ENCODE measurements around the gene CERK. TPM values are rescaled to one million over a fixed set of nuclear protein-coding genes. Genes with fewer than 3 reads are reported as not detected.

Gene CERK
- total RNA-seq, 1 donor from 2014 or later, result 87.2 TPM

DNA sequence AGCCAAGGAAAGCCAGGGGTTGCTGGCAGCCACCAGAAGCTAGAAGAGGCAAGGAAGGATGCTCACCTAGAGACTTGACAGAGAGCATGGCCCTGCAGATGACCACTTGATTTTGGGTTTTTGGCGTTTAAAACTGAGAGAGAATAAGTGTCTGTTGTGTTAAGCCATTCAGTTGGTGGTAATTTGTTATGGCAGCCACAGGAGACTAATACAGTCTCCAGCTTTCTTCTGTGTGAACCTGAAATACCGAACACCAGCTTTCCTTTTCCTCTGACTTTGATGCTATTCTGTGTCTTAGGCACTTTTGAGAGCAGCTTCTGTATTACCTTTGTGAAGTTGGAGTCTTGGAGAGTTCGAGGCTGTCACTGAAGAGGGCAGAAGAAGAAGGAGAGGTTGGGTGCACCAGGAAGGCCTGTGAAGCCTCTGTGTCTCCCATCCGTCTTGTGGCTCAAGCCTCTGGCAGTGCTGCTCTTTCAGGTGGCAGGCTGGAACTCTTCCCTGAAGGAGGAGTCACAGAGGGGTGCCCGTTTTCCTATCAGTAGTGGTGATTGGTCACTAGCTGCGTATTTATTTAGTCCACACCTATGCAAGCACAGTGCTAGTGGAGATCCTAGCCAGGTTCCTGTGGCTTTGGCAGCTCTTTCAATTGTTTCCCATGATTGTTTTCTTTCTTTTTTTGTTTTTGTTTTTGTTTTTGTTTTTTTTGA, 26.9 kb upstream of the CERK start:
- DNase-seq (ENCODE audit: extremely low read depth, low read depth, low spot score), result no peak

DNA sequence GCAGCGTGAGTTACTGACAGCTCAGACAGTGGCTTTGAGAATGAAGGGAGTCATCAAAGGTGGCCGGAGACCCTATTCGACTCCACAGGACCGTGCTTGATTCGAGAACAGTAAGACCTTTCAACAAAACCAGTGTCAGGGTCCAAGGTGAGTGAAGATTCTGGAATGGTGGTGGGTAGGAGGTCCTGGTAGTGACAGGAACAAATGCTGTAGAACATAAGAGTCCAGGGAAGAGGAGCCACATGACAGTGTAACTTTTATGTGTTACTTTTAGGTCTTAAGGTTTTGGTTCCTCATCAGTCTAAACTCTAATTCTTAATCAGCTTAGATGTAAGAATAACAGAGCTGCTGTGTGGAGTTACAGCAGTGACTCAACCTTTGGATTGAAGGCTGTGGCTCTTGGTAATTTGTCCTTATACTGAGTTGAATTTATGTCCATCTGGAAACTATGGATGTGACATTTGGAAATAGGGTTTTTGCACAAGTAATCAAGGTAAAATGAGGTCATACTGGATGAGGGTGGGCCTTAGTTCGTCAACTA, 26.2 kb upstream of the CERK start:
- DNase-seq (ENCODE audit: extremely low read depth, low read depth, low spot score), result no peak

DNA sequence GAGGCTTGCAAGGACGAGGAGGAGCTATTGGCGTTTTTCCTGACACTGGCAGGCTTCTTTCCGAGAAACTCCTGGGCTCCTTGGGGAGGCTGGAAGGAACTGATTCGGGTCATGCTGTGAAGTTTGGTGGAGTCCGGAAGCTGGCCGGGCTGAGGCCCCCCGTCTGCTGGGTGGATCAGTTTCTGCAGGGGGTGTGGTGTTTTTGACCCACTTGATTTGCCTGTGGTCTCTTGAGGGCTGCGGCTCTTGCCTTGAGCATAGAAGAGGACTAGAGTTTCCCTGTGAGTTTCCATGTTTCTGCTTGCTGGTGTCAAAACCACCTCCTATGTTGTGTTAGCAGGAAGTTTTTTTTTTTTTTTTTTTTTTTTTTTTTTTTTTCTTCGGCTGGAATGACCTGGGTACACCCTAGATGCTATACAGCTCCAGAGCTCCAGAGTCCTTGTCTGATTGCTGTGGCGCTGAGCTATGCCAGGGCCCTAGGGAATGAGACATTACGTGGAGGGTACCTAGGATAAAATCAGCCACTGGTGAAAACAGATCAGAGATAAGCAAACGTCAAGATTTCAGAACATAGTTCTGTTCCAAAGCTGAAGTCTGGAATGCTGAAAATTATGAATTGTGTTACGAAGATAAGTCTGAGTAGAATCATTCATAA, 25.1 kb upstream of the CERK start:
- DNase-seq (ENCODE audit: extremely low read depth, low read depth, low spot score), result no peak

DNA sequence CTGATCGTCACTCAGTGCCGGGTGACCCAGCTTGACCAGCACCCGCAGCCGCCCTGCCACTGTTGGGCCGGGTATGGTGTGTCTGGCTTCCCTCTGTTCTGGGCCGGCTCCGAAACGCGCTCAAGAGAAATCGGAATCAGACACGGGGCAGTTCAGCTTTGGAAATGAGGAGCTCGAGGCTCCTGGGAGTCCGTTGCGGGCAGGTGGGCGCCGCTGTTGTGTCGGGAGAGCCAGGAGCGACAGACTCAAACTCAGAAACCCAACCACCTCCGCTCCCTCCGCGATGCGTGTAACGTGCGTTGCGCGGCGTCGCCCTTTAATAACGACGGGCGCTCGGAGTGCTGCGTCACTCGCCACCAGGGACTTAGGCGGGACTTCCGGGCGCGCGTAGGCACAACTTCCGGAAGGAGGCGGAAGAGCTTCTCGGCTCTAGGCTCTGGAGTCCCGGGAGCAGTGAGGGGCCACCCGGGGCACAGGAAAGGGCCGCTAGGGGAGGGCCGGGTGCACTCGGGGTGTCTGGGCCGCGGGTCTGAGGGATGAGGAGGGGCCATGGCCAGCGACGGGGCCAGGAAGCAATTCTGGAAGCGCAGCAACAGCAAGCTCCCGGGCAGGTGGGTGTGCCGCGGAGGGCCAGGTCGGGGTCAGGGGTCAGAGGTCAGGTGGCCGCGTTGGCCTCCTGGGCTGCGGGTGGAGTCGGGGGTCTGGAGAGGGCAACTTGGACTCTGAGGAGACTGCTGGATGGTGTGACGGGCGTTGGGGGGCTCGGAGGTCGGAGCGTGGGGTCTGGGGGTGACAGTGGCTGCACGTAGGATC, 24.4 kb upstream of the CERK start, which contains the start of gene TBC1D22A:
Gene TBC1D22A, plus strand, starts transcription at position 413 of the 813 bp plus-strand sequence. Its CDS starts 137 bp downstream, at position 550.
- DNase-seq (ENCODE audit: extremely low read depth, low read depth, low spot score), result peak; percentile 68

DNA sequence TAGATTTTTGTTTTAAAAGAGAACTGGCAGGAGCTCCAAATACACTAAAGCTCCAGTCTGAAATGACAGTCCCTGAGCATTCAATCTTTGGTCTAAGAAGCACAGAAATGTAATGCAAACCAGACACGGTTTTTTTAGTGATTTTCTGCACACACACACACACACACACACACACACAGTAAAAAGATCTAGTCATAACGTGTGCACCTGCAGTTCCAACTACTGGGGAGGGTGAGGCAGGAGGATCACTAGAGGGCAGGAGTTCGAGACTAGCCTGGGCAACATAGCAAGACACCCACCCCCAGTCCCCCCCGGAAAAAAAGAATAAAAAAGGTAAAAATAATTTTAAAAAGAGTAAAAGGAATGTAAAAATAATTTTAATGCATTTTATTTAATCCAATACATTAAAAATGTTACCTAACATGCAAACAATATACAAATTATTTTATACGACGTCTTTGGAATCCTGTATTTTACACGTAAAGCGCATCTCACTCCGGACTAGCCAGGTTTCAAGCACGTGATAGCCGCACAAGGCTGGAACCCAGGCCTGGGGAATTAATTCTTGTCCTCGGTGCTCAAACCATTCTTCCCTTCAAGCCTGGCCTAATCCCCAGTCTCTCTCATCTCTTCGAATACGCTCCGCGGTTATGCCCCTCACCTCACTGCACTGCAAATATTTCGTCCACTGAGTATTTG, 23.6 kb upstream of the CERK start:
- no peak for DNase-seq (ENCODE audit: extremely low read depth, low read depth, low spot score)

DNA sequence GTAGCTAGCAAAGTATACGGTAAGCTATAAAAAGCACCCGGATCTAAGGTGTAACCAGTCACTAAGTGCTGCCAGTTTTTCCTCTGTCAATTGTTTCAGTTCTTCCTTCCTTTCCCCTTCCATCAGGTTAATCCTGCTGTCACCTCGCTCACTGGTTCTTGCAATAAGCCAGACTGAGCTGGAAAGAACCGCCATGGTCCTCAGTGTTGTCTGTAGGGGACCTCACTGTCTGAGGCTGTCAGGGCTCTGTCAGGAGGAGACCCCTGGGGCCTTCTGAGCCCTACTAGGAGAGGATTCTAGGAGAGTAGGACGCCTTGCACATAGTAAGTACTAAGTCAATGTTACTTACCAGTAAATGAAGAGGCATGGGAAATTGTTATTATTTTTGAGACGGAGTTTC, 23.0 kb upstream of the CERK start:
- DNase-seq (ENCODE audit: extremely low read depth, low read depth, low spot score), result no peak

DNA sequence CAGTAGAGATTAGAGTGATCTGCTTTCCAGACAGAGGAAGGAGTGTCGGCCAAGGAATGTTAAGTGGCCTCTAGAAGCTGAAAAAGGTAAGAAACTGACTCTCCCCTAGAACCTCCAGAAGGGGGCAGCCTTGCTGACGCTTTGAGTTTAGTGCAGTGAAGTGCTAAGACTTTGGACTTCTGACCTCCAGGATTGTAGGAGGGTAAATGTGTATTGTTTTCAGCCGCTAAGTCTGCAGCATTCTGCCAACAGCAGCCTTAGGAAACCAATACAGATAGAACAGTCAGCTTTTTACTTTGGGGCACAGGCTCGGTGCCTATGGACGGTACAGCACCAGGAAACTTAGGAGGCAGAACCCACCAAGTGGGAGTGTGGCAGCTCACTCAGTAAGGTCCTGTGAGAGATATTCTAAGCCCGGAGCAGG, 20.8 kb upstream of the CERK start:
- DNase-seq (ENCODE audit: extremely low read depth, low read depth, low spot score), result no peak

DNA sequence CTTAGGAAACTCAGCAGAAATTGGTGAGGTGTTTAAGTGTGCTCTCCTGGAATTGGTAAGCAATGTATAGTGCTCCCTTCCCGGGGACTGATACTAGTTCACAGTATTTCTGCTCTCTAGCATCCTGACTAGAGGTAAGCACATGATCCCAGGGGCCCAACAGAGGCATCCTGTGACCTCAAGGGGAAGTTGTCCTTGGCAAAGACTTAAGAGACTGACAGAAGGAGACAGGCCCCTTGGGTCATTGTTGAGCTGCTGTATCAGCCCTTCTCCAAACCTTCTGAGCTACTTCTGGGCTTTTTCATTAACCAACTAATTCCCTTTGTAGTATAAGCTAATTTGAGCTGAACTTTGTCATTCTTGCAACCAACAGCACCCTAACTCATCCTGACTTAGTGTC, 20.1 kb upstream of the CERK start:
- DNase-seq (ENCODE audit: extremely low read depth, low read depth, low spot score), result no peak

DNA sequence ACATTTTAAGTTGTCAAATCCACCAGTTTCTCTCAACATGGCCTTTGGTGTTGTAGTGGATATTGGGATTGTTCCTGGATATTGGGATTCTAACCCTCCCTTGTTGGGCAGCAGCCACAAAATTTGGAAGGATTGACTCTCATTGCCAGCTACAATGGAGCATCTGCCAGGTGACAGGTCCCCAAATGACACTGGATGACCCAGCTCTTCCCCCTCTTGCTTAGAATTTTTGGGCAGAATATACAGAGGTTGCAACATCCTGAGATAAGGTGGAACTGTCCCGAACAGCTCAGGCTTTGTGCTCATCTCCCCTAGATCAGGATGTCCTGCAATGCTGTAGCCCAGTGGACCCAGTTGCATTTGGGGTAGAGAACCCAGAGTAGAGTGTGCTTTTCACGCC, 19.1 kb upstream of the CERK start:
- DNase-seq (ENCODE audit: extremely low read depth, low read depth, low spot score), result no peak

DNA sequence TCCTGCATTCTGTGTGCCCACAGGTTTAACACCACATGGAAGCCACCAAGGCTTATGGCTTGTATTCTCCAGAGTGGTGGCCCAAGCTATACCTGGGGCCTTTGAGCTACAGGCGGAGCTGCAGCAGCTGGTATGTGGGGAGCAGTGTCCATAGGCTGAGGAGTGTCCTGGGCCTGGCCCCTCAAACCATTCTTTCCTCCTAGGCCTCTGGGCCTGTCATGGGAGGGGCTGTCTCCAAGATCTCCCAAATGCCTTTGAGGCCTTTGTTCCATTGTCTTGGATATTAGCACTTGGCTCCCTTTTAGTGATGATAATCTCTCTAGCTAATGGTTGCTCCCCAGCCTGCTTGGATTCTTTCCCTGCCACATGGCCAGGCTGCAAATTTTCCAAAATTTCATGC, 18.0 kb upstream of the CERK start:
- DNase-seq (ENCODE audit: extremely low read depth, low read depth, low spot score), result no peak

DNA sequence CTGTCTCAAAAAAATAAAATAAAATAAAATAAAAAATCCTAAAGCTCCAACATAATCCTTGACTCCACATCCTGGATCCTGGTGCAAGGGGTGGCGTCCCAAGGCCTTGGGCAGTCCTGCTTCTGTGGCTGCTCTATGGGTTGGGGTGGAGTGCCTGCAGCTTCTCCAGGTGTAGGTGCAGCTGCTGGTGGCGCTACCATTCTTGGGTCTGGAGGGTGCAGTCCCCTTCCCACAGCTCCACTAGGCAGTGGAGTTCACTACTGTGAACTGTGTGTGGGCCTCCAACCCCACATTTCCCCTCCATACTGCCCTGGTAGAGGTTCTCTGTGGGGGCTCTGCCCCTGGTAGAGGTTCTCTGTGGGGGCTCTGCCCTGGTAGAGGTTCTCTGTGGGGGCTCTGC, 17.5 kb upstream of the CERK start:
- no peak for DNase-seq (ENCODE audit: extremely low read depth, low read depth, low spot score)

DNA sequence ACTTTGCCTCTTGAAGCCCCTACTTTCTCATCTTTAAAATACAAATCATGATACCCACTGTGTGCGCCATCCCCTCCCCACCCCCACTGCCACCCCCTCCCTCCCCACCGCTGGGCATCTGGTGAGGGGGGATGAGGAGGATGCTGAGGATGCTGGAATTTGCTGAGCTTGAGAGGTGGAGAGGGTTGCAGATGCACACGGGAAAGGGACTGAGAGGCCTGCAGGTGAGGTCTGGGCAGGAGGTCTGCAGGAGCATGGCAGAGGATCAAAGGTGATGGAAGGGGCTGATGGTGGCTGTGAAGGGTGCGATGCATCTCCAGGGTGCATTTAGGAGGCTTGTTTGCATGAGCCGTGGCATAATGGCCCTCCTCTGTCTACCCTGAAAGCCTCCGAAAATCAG, 16.8 kb upstream of the CERK start:
- DNase-seq (ENCODE audit: extremely low read depth, low read depth, low spot score), result no peak

DNA sequence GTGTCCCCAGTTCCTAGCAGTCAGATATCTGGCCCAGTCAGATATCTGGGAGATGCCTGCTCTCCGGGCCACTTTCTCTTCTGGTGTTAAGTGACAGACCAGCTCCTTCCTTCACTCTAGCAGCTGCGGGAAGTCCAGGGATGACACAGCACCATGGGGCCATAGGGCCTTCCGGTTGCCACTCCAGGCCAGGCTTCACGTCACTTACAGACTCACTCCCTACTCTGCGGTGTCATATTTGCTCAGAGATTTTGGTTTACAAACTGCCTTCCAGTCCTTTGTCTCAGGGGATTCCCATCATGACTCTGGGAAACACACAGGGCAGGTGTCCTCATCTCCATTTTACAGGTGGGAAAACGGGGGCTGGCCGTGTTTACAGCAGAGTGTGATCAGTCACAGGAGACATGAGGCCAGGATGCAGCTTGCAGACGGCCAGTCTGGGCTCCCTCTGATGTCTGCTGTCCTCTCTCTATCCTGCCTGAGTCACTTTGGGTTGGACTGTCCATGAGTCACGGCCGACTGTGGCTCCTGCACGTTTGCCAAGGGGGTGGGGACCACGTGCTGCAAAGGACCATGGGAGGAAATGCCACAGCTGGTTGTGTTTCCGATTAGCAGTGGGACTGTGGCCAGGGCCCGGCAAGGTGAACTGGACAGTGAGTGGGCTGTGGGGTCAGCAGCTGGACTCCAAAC, 16.2 kb upstream of the CERK start:
- peak; percentile 92 for DNase-seq (ENCODE audit: extremely low read depth, low read depth, low spot score)

DNA sequence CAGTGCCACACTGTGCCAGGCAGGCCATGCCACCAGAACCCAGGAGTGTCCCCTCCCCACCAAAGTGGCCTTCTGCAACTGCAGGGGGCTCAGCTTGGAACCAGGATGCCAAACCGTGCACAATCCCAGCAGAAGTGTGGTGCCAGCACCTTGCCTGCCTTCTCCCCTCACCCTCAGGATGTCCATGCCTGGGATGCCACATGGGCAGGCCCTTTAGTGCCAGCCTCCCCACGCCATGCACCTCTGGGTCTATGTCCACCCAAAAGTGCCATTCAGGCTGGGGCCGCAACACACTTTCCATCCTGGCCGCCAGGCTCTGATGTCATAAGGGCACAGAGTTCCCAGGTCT, 15.7 kb upstream of the CERK start:
- no peak for DNase-seq (ENCODE audit: extremely low read depth, low read depth, low spot score)

DNA sequence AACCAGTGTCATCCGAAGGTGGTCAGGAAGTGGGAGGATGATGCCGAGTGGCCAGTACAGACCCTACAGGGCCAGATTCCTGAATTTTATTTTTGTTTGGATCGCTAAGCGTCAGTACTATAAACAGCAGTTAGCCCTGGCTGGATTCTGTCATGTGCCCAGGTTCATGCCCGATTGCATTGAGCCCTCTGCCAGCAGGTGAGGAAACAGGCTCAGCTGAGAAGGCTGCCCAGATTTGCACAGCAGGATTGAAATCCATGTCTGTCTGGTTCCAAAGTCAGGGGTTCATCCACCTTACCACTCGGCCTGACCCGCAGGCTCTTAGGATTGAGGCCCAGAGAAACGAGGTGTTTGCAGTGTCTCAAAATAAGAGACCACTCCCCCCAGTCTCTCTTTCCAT, 15.3 kb upstream of the CERK start:
- no peak for DNase-seq (ENCODE audit: extremely low read depth, low read depth, low spot score)

DNA sequence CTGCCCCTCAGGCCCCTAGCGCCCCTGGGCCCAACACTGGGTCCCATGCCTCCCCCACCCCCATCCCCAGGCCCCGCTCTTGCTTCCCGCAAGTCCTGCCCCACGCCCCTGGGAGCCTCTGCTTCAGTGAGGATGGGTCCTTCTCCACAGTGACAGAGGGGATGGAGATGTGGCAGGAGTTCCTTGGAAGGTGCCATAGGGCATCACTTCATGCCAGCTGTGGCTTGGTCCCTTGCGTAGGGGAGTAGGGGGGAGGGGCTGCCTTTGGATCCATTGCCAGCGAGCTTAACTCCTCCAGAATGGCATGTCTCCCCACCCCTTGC, 14.9 kb upstream of the CERK start:
- no peak for DNase-seq (ENCODE audit: extremely low read depth, low read depth, low spot score)

DNA sequence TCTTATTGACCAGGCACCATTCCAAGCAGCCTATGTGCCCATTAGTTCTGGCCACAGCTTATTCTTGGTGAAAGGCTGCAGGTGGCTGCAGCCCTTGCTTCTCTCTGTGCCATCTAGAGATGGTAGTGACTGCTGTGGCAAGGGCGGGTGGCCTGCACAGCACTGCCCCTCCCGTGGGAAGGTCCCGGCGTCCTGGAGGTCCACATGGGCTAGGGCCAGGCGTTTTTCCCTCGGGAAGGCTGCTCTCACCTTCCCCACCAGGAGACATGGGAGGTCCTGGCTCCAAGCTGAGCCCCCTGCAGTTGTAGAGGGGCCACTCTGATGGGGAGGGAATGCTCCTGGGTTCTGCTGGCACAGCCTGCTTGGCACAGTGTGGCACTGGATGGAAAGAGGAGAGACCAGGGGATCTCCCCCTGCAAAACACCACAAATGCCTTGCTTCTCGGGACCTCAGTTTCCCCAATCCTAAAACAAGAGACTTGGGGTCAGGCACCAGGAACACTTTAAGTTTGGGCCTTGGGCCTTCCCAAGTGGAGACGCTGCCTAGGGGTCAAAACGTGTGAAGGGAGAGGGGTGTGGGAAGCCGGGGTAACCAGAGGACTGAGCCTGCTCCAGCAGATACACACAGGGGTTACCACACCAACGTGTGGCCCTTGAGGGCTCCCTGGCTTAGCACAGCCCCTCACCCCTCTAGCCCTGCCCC, 14.4 kb upstream of the CERK start:
- no peak for DNase-seq (ENCODE audit: extremely low read depth, low read depth, low spot score)

DNA sequence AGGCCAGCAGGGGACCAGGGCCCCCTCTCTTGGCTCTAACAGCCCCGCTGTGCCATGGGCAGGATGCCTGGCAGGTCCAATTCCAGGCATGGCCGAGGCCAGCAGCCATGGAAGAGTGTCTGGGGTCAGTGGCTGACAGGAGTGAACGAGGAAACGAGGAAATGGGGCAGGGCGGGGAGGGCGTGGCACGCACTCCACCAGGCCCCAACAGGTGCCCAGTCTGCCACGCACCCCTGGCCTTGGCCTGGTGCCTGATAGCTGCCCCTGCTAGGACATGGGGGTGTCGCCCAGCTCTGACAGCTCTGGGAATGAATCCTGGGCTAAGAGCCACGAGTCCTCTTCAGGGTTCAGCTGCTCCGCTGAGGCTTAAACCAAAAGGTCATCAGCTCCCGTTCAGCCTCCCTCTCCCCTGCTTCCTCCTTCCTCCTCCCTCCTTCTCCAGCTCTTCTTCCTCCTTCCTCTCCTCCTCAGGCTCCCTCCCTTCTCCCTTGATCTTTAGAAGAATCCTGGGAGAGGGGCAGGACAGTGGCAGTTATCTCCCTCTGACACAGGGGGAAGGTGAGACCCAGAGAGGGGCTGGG, 12.9 kb upstream of the CERK start:
- no peak for DNase-seq (ENCODE audit: extremely low read depth, low read depth, low spot score)

DNA sequence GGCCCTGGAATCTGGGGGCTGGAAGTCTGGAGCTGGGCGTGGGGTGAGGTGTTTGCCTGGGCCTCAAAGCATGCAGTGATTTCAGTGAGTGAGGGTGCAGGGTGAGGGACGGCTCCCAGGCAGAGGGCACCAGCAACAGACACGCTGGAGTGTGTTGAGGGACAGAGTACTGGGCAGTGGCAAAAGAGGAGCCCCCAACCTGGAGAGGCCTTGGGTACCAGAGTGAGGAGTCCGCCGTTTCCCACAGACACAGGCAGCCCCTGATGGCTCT, 12.4 kb upstream of the CERK start:
- no peak for DNase-seq (ENCODE audit: extremely low read depth, low read depth, low spot score)

All from glomerular endothelial cell (primary cell).